Neural cell (in vitro differentiated cells): ENCODE results near the gene CLEC16A.

Experiments used
- CTCF ChIP-seq: fragments of 450-650 bp; IDR thresholded peaks from 2 replicates; pipeline ENCODE4 v1.5.1; 2014; ENCODE audit warnings: antibody characterized with exemption, mild to moderate bottlenecking, moderate library complexity; ENCODE audit not compliant: poor library complexity, severe bottlenecking
- EP300 ChIP-seq: fragments of 450-650 bp; conservative IDR thresholded peaks from 2 replicates; pipeline ENCODE4 v1.6.1; 2014; ENCODE audit warnings: antibody characterized with exemption, mild to moderate bottlenecking, moderate library complexity; ENCODE audit not compliant: poor library complexity, severe bottlenecking
- EZH2 ChIP-seq: fragments of 200-600, 300-800 bp; shearing (Covaris generic), sonication (generic); IDR thresholded peaks from 2 replicates; pipeline ENCODE4 v1.6.1; 2014; ENCODE audit warnings: antibody characterized with exemption, low read length, borderline replicate concordance, mild to moderate bottlenecking; ENCODE audit not compliant: insufficient read depth, poor library complexity, severe bottlenecking
- POLR2AphosphoS5 ChIP-seq: IDR thresholded peaks from 2 replicates; pipeline ENCODE4 v1.6.1; 2012
- REST ChIP-seq: IDR thresholded peaks from 2 replicates; pipeline ENCODE4 v1.6.1; 2012; ENCODE audit warnings: borderline replicate concordance

DNA sequence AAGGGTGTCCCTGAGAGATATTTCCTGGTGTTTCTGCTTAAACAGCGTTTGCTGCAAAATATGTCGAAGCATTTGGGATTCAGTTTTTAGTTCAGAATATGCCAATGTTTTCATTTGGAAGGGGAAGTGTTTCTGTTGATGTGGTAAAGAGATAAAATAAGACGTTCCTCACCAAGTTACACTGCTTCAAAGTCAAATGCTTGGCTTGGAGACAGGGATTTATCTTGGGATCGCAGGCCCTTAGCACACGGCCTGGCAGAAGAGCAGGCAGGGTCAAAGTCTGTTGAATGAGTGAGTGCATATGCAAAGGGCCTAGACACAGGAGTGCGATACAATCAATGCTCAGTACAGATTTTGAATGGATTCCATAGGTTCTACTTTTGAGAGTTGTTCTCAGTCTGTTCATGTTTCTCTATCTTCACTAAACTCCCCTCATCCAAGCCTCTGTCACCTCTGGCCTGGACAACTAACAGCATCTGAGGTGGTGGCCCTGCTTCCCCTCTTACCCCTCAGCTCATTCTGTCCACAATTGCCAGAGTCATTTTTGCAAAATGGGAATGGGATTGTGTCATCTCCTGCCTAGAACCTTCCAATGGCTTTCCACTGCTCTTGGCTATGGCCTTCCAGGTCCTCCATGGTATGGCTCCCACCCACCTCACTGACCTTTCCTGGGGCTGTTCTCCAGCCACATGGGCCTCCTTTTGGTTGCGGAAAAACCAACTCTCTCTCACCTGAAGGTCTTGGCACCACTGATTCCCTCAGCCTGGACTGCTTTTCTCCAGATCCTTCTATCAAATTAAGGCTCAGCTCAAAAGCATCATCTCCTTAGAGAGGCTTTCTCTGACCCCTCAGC, 5.3 kb upstream of the CLEC16A start:
- TF ChIP-seq CTCF = no peak
- TF ChIP-seq EZH2 = no peak
- TF ChIP-seq POLR2AphosphoS5 = no peak
- TF ChIP-seq REST = no peak
- TF ChIP-seq EP300 = no peak
